Measurements from ENCODE around the gene CEP20. TPM values are rescaled to one million over a fixed set of nuclear protein-coding genes. Genes with fewer than 3 reads are reported as not detected.

The CEP20 gene
- total RNA-seq, 1 experiment from 2014 or later = 37.0 TPM

DNA sequence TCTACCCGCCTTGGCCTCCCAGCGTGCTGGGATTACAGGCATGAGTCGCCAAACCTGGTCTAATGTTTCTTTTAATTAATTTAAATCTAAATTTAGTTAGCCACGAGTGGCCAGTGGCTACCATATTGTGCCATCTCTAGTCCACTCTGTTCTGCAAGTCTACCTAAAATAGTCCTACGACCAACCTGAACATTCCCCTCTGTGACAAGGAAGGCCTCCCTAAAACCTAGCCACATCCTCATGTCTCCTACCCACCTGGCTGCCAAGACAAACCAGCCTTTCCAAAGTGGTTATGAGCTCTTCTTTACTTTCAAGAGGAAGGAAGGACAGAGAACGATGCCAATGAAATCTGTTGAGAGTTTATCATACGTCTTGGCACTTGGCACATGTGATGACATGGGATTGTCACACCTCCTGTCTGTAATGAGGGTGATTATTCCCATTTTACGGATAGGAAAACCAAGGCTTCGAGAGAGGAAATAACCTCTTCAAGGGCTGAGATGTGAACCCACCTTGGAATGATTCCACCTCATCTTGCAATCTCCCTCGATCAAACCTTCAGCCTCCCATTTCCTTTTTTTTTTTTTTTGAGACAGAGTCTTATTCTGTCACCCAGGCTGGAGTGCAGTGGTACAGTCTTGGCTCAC is 51.3 kb downstream of the CEP20 start:
- Histone ChIP-seq H3K9me3 (ENCODE audit: low read length) (no peaks in the 10 kb centered on the region), H3K27ac (ENCODE audit: low read length) (no peak overlapping the region), H3K4me1 (ENCODE audit: insufficient read depth, low read length) (no peaks in the 10 kb centered on the region), H3K4me3 (ENCODE audit: low read length) (no peak overlapping the region), H3K9me2 (replicated peaks; ENCODE audit: low read length) (no peaks in the 10 kb centered on the region), H2AFZ (ENCODE audit: low read length) (no peak overlapping the region), H3K36me3 (ENCODE audit: low read depth, low read length) (no peaks in the 10 kb centered on the region), H4K20me1 (ENCODE audit: low read length) (no peaks in the 10 kb centered on the region), H3F3A (ENCODE audit: low read length, unreplicated experiment) (no peaks in the 10 kb centered on the region), H3K4me2 (ENCODE audit: low read length) (no peak overlapping the region), H3K9ac (ENCODE audit: low read length) (no peak overlapping the region), H3K27me3 (ENCODE audit: low read length) (no peaks in the 10 kb centered on the region), H3K79me2 (ENCODE audit: low read length) (no peaks in the 10 kb centered on the region)
- TF ChIP-seq, protein P1, sequence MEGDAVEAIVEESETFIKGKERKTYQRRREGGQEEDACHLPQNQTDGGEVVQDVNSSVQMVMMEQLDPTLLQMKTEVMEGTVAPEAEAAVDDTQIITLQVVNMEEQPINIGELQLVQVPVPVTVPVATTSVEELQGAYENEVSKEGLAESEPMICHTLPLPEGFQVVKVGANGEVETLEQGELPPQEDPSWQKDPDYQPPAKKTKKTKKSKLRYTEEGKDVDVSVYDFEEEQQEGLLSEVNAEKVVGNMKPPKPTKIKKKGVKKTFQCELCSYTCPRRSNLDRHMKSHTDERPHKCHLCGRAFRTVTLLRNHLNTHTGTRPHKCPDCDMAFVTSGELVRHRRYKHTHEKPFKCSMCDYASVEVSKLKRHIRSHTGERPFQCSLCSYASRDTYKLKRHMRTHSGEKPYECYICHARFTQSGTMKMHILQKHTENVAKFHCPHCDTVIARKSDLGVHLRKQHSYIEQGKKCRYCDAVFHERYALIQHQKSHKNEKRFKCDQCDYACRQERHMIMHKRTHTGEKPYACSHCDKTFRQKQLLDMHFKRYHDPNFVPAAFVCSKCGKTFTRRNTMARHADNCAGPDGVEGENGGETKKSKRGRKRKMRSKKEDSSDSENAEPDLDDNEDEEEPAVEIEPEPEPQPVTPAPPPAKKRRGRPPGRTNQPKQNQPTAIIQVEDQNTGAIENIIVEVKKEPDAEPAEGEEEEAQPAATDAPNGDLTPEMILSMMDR (conservative IDR thresholded peaks at IDR 0.05; ENCODE audit: low read depth, low read length) = no peak
- POLR2A ChIA-PET (ENCODE audit: unreplicated experiment) = no interaction called here
- intact Hi-C loops (cut with micrococcal nuclease) = no loop called here
- no TSS peak for BruUV-seq (replicated peaks)
- ATAC-seq (no peak), DNase-seq (no peak)
- CTCF ChIA-PET = no interaction called here

- POLR2A ChIA-PET (ENCODE audit: unreplicated experiment) = no interaction called here
- H4K20me1 ChIP-seq (ENCODE audit: low read length) = no peaks in the 10 kb centered on the region
- no peaks in the 10 kb centered on the region for H3K4me1 ChIP-seq (ENCODE audit: insufficient read depth, low read length)
- H3K4me2 ChIP-seq (ENCODE audit: low read length) = no peak overlapping the region
- H3K9ac ChIP-seq (ENCODE audit: low read length) = no peak overlapping the region
- TF ChIP-seq EZH2phosphoT487 (IDR thresholded peaks at IDR 0.05; ENCODE audit: borderline replicate concordance, low read length) (no peak), EZH2 (IDR thresholded peaks at IDR 0.05; ENCODE audit: low read length, unreplicated experiment) (no peak)
- TF ChIP-seq, protein P1 (conservative IDR thresholded peaks at IDR 0.05; ENCODE audit: low read depth, low read length) = no peak
- H3K36me3 ChIP-seq (ENCODE audit: low read depth, low read length) = no peaks in the 10 kb centered on the region
- no peak overlapping the region for H3K27ac ChIP-seq (ENCODE audit: low read length)
- H3K9me3 ChIP-seq (ENCODE audit: low read length) = no peaks in the 10 kb centered on the region
- no TSS peak for BruUV-seq (replicated peaks)
- H3K4me3 ChIP-seq (ENCODE audit: low read length) = no peak overlapping the region
- DNase-seq (no peak), ATAC-seq (no peak)
- H2AFZ ChIP-seq (ENCODE audit: low read length) = no peak overlapping the region
- no peaks in the 10 kb centered on the region for H3F3A ChIP-seq (ENCODE audit: low read length, unreplicated experiment)
- CTCF ChIA-PET = no interaction called here
- H3K79me2 ChIP-seq (ENCODE audit: low read length) = no peaks in the 10 kb centered on the region
- no peaks in the 10 kb centered on the region for H3K27me3 ChIP-seq (ENCODE audit: low read length)
- no peaks in the 10 kb centered on the region for H3K9me2 ChIP-seq (replicated peaks; ENCODE audit: low read length)
- intact Hi-C loops (cut with micrococcal nuclease) = no loop called here
Measured at GRCh38 chr16:15836074-15836473, 52.3 kb downstream of the CEP20 start.

GRCh38 chr16:15835136-15835878 is 53.1 kb downstream of the CEP20 start:
- ATAC-seq = no peak
- no peaks in the 10 kb centered on the region for H3K9me3 ChIP-seq (ENCODE audit: low read length)
- POLR2A ChIA-PET (ENCODE audit: unreplicated experiment) = no interaction called here

More at GRCh38 chr16:15835136-15835878, 53.1 kb downstream of the CEP20 start:
- Histone ChIP-seq H3K9me2 (replicated peaks; ENCODE audit: low read length) (no peaks in the 10 kb centered on the region), H3K36me3 (ENCODE audit: low read depth, low read length) (no peaks in the 10 kb centered on the region), H3K27me3 (ENCODE audit: low read length) (no peaks in the 10 kb centered on the region), H3K4me3 (ENCODE audit: low read length) (no peak overlapping the region), H3K4me1 (ENCODE audit: insufficient read depth, low read length) (no peaks in the 10 kb centered on the region), H3F3A (ENCODE audit: low read length, unreplicated experiment) (no peaks in the 10 kb centered on the region), H2AFZ (ENCODE audit: low read length) (no peak overlapping the region), H3K9ac (ENCODE audit: low read length) (no peak overlapping the region), H4K20me1 (ENCODE audit: low read length) (no peaks in the 10 kb centered on the region), H3K4me2 (ENCODE audit: low read length) (no peak overlapping the region), H3K79me2 (ENCODE audit: low read length) (no peaks in the 10 kb centered on the region), H3K27ac (ENCODE audit: low read length) (no peak overlapping the region)
- DNase-seq = no peak
- TF ChIP-seq EZH2 (IDR thresholded peaks at IDR 0.05; ENCODE audit: low read length, unreplicated experiment) = no peak
- no peak for TF ChIP-seq EZH2phosphoT487 (IDR thresholded peaks at IDR 0.05; ENCODE audit: borderline replicate concordance, low read length)
- TF ChIP-seq, protein P1 (conservative IDR thresholded peaks at IDR 0.05; ENCODE audit: low read depth, low read length) = no peak
- CTCF ChIA-PET = no interaction called here
- no TSS peak for BruUV-seq (replicated peaks)
- intact Hi-C loops (cut with micrococcal nuclease) = no loop called here
